HG03064 (cell line): ENCODE data around the gene MAGI1.
"Not testable (repeated sequence)": the region's sequence is repeated elsewhere in the genome, so short reads cannot be mapped to it uniquely, and the experiment has no call there.

Experiments
- ATAC-seq: cut with Tn5 transposase; IDR thresholded peaks from one replicate; pipeline ENCODE4 v1.9.1; 2021; ENCODE audit warnings: low read depth; ENCODE audit not compliant: unreplicated experiment

The MAGI1 gene

GRCh38 chr3:65886391-65886790 is 152.3 kb downstream of the MAGI1 start:
- no peak for ATAC-seq

GRCh38 chr3:65884071-65884470 is 154.6 kb downstream of the MAGI1 start:
- no peak for ATAC-seq

- ATAC-seq = no peak
These were observed 155.1 kb downstream of the MAGI1 start for GRCh38 chr3:65883613-65884012.

- ATAC-seq = no peak
These were observed 158.4 kb downstream of the MAGI1 start for GRCh38 chr3:65880350-65880749.

- no peak for ATAC-seq
These were observed 159.3 kb downstream of the MAGI1 start for GRCh38 chr3:65879372-65879771.

GRCh38 chr3:65878831-65879230 is 159.9 kb downstream of the MAGI1 start:
- no peak for ATAC-seq

GRCh38 chr3:65877160-65877559 is 161.6 kb downstream of the MAGI1 start:
- ATAC-seq = no peak

GRCh38 chr3:65876028-65876420 is 162.7 kb downstream of the MAGI1 start:
- no peak for ATAC-seq

- no peak for ATAC-seq
These were observed 163.2 kb downstream of the MAGI1 start for GRCh38 chr3:65875393-65876027.

GRCh38 chr3:65873869-65874268 is 164.8 kb downstream of the MAGI1 start:
- no peak for ATAC-seq

GRCh38 chr3:65873028-65873427 is 165.7 kb downstream of the MAGI1 start:
- ATAC-seq = no peak

GRCh38 chr3:65871305-65872141 is 167.2 kb downstream of the MAGI1 start:
- no peak for ATAC-seq

- no peak for ATAC-seq
These were observed 168.9 kb downstream of the MAGI1 start for GRCh38 chr3:65869798-65870197.

- no peak for ATAC-seq
These were observed 171.1 kb downstream of the MAGI1 start for GRCh38 chr3:65867463-65868210.

GRCh38 chr3:65864357-65864904 is 174.3 kb downstream of the MAGI1 start:
- no peak for ATAC-seq

GRCh38 chr3:65861718-65862117 is 177.0 kb downstream of the MAGI1 start:
- ATAC-seq = no peak

GRCh38 chr3:65859612-65860011 is 179.1 kb downstream of the MAGI1 start:
- ATAC-seq = not testable (repeated sequence)

GRCh38 chr3:65858749-65859148 is 180.0 kb downstream of the MAGI1 start:
- no peak for ATAC-seq

GRCh38 chr3:65857327-65857726 is 181.4 kb downstream of the MAGI1 start:
- ATAC-seq = no peak

GRCh38 chr3:65856907-65857306 is 181.8 kb downstream of the MAGI1 start:
- no peak for ATAC-seq
